Right ventricle myocardium superior (tissue), 1 donor: Measurements from ENCODE around the gene NKX1-1. TPM values are rescaled to one million over a fixed set of nuclear protein-coding genes. Genes with fewer than 3 reads are reported as not detected.

Experiments used
- ATAC-seq: fragments of 200-7000 bp; cut with Tn5 transposase; one replicate; pipeline ENCODE4 v1.9.1; 2020; ENCODE audit warnings: mild to moderate bottlenecking; ENCODE audit not compliant: poor library complexity
- DNase-seq: peaks from one replicate; pipeline ENCODE4 v3.0.0-alpha.2; 2020
- intact Hi-C: fragments of 100-400 bp; cut with DNase I; formaldehyde crosslinking; loops from one replicate; pipeline ENCODE4 v1.11.2; 2022
- total RNA-seq: library from RNA; stranded (reverse); fragmentation: NEBNext Ultra II Directional; extraction: Animal tissue kit (Norgen Biotek cat#: 25700); gene quantifications from one replicate; pipeline ENCODE4 v1.2.1, GENCODE V29; 2021
- donor health status: DM: no; HTN: yes; CAD: no; lungs with severe emphysema.

NKX1-1 gene
- total RNA-seq, 1 donor from 2014 or later: not detected

GRCh38 chr4:1355378-1355777, 50.9 kb downstream of the NKX1-1 start:
- intact Hi-C loops: loop anchor here (10.0 kb wide), 1 partner anchor 159 kb away; no protein-coding TSS in a partner anchor
- DNase-seq: no peak
- no peak for ATAC-seq

- intact Hi-C loops: loop anchor here (10.0 kb wide), 1 partner anchor 160 kb away; no protein-coding TSS in a partner anchor
- ATAC-seq (no peak), DNase-seq (no peak)
Observed at GRCh38 chr4:1354983-1355275, 51.3 kb downstream of the NKX1-1 start.

GRCh38 chr4:1354136-1354982, 51.9 kb downstream of the NKX1-1 start:
- intact Hi-C loops: loop anchor here (10.0 kb wide), 1 partner anchor 160 kb away; no protein-coding TSS in a partner anchor
- no peak for ATAC-seq
- DNase-seq: no peak

- DNase-seq (no peak), ATAC-seq (no peak)
- intact Hi-C loops: loop anchor here (10.0 kb wide), 1 partner anchor 161 kb away; no protein-coding TSS in a partner anchor
Observed at GRCh38 chr4:1353186-1354055, 52.8 kb downstream of the NKX1-1 start.

Other genes with a start within 250 kb of the NKX1-1 start
- 15.6 TPM for gene SPON2, start 233.9 kb downstream of the NKX1-1 start, total RNA-seq
- gene CTBP1, start 157.3 kb downstream of the NKX1-1 start, total RNA-seq: 133 TPM
- gene MAEA, start 116.6 kb downstream of the NKX1-1 start, total RNA-seq: 50.3 TPM
- gene UVSSA, start 59.2 kb downstream of the NKX1-1 start, total RNA-seq: 6.7 TPM